ENCODE data around the gene PCNT. TPM values are rescaled to one million over a fixed set of nuclear protein-coding genes. Genes with fewer than 3 reads are reported as not detected.

Gene PCNT
- total RNA-seq, 1 experiment from 2014 or later = 39.6 TPM

- Histone ChIP-seq H3T11ph (ENCODE audit: low read length) (no peak overlapping the region), H3K23me2 (ENCODE audit: insufficient read length, low read depth, low read length, poor library complexity, severe bottlenecking) (no peaks in the 10 kb centered on the region), H2AK5ac (ENCODE audit: insufficient read length, low read length) (no peak overlapping the region), H2BK20ac (ENCODE audit: low read depth, low read length, poor library complexity, severe bottlenecking) (no peak overlapping the region), H4K91ac (ENCODE audit: insufficient read length, low read depth, low read length) (no peak overlapping the region), H2BK120ac (ENCODE audit: low read depth, low read length, poor library complexity, severe bottlenecking) (no peak overlapping the region), H4K5ac (ENCODE audit: insufficient read length, low read depth, low read length) (no peak overlapping the region), H3K18ac (ENCODE audit: insufficient read length, low read depth, low read length) (no peak overlapping the region), H2BK12ac (ENCODE audit: insufficient read length, low read depth, low read length) (no peak overlapping the region), H3K4me2 (ENCODE audit: insufficient read depth, insufficient read length, low read length) (no peak overlapping the region), H3K27ac (ENCODE audit: insufficient read length, low read depth, low read length) (no peak overlapping the region), H3K27me3 (ENCODE audit: insufficient read depth, low read length) (no peaks in the 10 kb centered on the region), H2BK5ac (ENCODE audit: insufficient read length, low read length) (no peak overlapping the region), H4K8ac (replicated peaks; ENCODE audit: insufficient read length, low read depth, low read length) (no peak overlapping the region), H2BK15ac (ENCODE audit: low read depth, low read length) (no peak overlapping the region), H4K20me1 (ENCODE audit: control insufficient read depth, insufficient read depth, insufficient read length) (no peaks in the 10 kb centered on the region), H3K4ac (ENCODE audit: low read depth, low read length) (no peak overlapping the region), H3K9me3 (ENCODE audit: control insufficient read depth, low read depth, low read length) (no peaks in the 10 kb centered on the region), H3K14ac (ENCODE audit: insufficient read depth, low read length) (no peak overlapping the region), H2AFZ (ENCODE audit: low read length) (no peak overlapping the region), H3K79me2 (ENCODE audit: insufficient read depth, low read length) (no peaks in the 10 kb centered on the region), H3K23ac (ENCODE audit: insufficient read length, low read depth, low read length) (no peak overlapping the region), H3K9ac (ENCODE audit: extremely low read depth, insufficient read length, low read length) (no peak overlapping the region), H3K4me1 (ENCODE audit: insufficient read depth, low read length) (no peaks in the 10 kb centered on the region), H3K79me1 (ENCODE audit: insufficient read depth, low read depth, low read length, poor library complexity, severe bottlenecking) (no peaks in the 10 kb centered on the region), H3K56ac (ENCODE audit: insufficient read length, low read depth, low read length) (no peak overlapping the region)
- Mint-ChIP-seq H3K27ac (no peak overlapping the region), H3K27me3 (ENCODE audit: low read depth) (no peaks in the 10 kb centered on the region), H3K36me3 (ENCODE audit: insufficient read depth in 1 of 3, low read depth in 3 of 3) (peaks cover 2 to 11% (median 9%) of the 10 kb centered on the region in 3 experiments; a peak in 5 of 7 replicates), H3K9me3 (no peaks in the 10 kb centered on the region), H3K4me3 (no peak overlapping the region), H3K4me1 (no peaks in the 10 kb centered on the region)
- no peak for DNase-seq
- no peak for TF ChIP-seq CTCF (conservative IDR thresholded peaks at IDR 0.05)
- no CpG with 5 or more reads among the region's 2 CpGs for WGBS (ENCODE audit: extremely low coverage, insufficient read length, low lambda C conversion rate)
Observed at GRCh38 chr21:46478910-46479309, 155.0 kb downstream of the PCNT start.

Measured in H9 (cell line).